CD4-positive, alpha-beta T cell (primary cell): ENCODE results near the gene SUMF1. TPM values are rescaled to one million over a fixed set of nuclear protein-coding genes. Genes with fewer than 3 reads are reported as not detected.

Experiments
- ATAC-seq: fragments of 200-7000 bp; cut with Tn5 transposase; one replicate; pipeline ENCODE4 v1.10.0; 2022; ENCODE audit warnings: mild to moderate bottlenecking; ENCODE audit not compliant: poor library complexity
- CTCF ChIA-PET: fragments of 350-600 bp; sonication (Branson Sonifier 250); formaldehyde crosslinking; loops from one replicate; lab custom pipeline; 2021; ENCODE audit warnings: antibody characterized with exemption, inconsistent platforms; lab: Charles Lee
- POLR2A ChIA-PET: fragments of 350-600 bp; sonication (Branson Sonifier 250); formaldehyde crosslinking; loops from one replicate; lab custom pipeline; 2021; ENCODE audit warnings: antibody characterized with exemption, inconsistent platforms; lab: Charles Lee
- DNase-seq, 14 experiments: peaks; one replicate each; pipeline ENCODE4 v3.0.0-alpha.2; 2013 to 2020; ENCODE audit warnings: mixed read lengths in 2 of 14
- H3K27ac ChIP-seq, 2 donors: one replicate each; pipeline versions ENCODE4 v1.5.1 to v1.7.0; 2013; ENCODE audit warnings: low read length in 2 of 2, low read depth in 1 of 2, mild to moderate bottlenecking in 1 of 2
- H3K27me3 ChIP-seq, 2 experiments: 1 replicate in 1 of 2; 2 replicates in 1 of 2; pipeline versions ENCODE4 v1.6.1 to v1.7.0; 2013; ENCODE audit warnings: low read length in 2 of 2, control low read depth in 1 of 2, mild to moderate bottlenecking in 1 of 2, moderate library complexity in 1 of 2; ENCODE audit not compliant: insufficient read depth in 2 of 2, control insufficient read depth in 1 of 2
- H3K36me3 ChIP-seq: one replicate; pipeline ENCODE4 v1.6.1; 2013; ENCODE audit warnings: low read length, control low read depth; ENCODE audit not compliant: insufficient read depth
- H3K4me1 ChIP-seq: one replicate; pipeline ENCODE4 v1.6.1; 2013; ENCODE audit warnings: low read length, control low read depth; ENCODE audit not compliant: insufficient read depth
- H3K4me3 ChIP-seq: one replicate; pipeline ENCODE4 v1.5.1; 2013; ENCODE audit warnings: mild to moderate bottlenecking, low read length, moderate library complexity
- H3K9me3 ChIP-seq, 2 experiments: 1 replicate in 1 of 2; 2 replicates in 1 of 2; pipeline versions ENCODE4 v1.6.1 to v1.7.0; 2013; ENCODE audit warnings: low read length in 2 of 2, mild to moderate bottlenecking in 2 of 2, control low read depth in 1 of 2, moderate library complexity in 1 of 2; ENCODE audit not compliant: control insufficient read depth in 1 of 2, insufficient read depth in 1 of 2
- H3K27ac Mint-ChIP-seq: one replicate; pipeline ENCODE4 v1.8.0; 2020; ENCODE audit warnings: mixed read lengths
- H3K27me3 Mint-ChIP-seq: one replicate; pipeline ENCODE4 v1.8.0; 2021; ENCODE audit warnings: mixed read lengths
- H3K36me3 Mint-ChIP-seq: one replicate; pipeline ENCODE4 v1.8.0; 2021; ENCODE audit warnings: low read depth, mixed read lengths
- H3K4me1 Mint-ChIP-seq: one replicate; pipeline ENCODE4 v1.8.0; 2021; ENCODE audit warnings: low read depth, mixed read lengths
- H3K4me3 Mint-ChIP-seq: one replicate; pipeline ENCODE4 v1.8.0; 2020; ENCODE audit warnings: mild to moderate bottlenecking, mixed read lengths
- H3K9me3 Mint-ChIP-seq: one replicate; pipeline ENCODE4 v1.8.0; 2020; ENCODE audit warnings: mixed read lengths
- CTCF ChIP-seq: fragments of 200-600 bp; IDR thresholded peaks from one replicate; pipeline ENCODE4 v1.8.0; 2022; ENCODE audit warnings: antibody characterized with exemption, mild to moderate bottlenecking
- intact Hi-C, 2 experiments: fragments of 100-400 bp; cut with DNase I in 1 of 2; cut with micrococcal nuclease in 1 of 2; formaldehyde crosslinking; loops; one replicate each; pipeline versions ENCODE4 v1.15.1 to v1.9.0; 2023 to 2025; cut with DNase I, micrococcal nuclease
- total RNA-seq, 174 experiments: library from RNA in 2 of 174; stranded (reverse) in 2 of 174; gene quantifications; one replicate each; pipeline ENCODE4 v1.2.3 and lab custom pipeline; 2021 to 2026

SUMF1 gene
- total RNA-seq, 2 experiments from 2014 or later = 7.0 to 8.1 TPM

GRCh38 chr3:4419920-4420319, 47.1 kb downstream of the SUMF1 start:
- TF ChIP-seq CTCF = no peak
- CTCF ChIA-PET = no interaction called here
- no peaks in the 10 kb centered on the region for H3K4me1 Mint-ChIP-seq

DNA sequence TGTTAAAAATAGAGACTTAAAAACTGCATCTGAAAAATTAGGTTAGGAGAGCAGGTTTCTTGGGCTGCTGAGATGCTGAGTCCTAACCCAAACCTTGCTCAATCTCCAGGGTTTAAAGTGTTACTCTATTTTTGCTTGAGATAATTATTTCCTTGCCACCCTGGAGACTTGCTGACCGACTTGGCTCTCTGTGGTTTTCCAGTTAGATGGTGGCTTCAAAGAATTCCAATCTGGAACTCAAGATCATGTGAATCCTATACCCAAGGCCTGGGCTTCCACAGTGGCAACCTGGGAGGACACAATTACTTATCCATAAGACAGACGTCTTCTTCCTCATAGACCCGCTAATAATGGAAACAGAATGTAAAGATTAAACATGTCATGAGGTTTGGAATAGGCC, 47.7 kb downstream of the SUMF1 start:
- no peak for DNase-seq
- H3K9me3 Mint-ChIP-seq = no peaks in the 10 kb centered on the region
- ATAC-seq = no peak
- intact Hi-C loops = no loop called here
- no peaks in the 10 kb centered on the region for H3K27me3 ChIP-seq
- H3K27ac ChIP-seq = no peak overlapping the region
- H3K4me3 Mint-ChIP-seq = no peak overlapping the region
- H3K4me1 Mint-ChIP-seq = no peaks in the 10 kb centered on the region
- H3K27ac Mint-ChIP-seq = no peak overlapping the region
- no peak overlapping the region for H3K4me3 ChIP-seq
- H3K27me3 Mint-ChIP-seq = no peaks in the 10 kb centered on the region
- no peaks in the 10 kb centered on the region for H3K9me3 ChIP-seq
- ChIA-PET CTCF (no interaction called here), POLR2A (no interaction called here)
- H3K4me1 ChIP-seq = no peaks in the 10 kb centered on the region
- H3K36me3 Mint-ChIP-seq = peaks cover 49% of the 10 kb centered on the region
- peaks cover 22% of the 10 kb centered on the region for H3K36me3 ChIP-seq
- no peak for TF ChIP-seq CTCF

More at GRCh38 chr3:4419920-4420319, 47.1 kb downstream of the SUMF1 start:
- Mint-ChIP-seq H3K9me3 (no peaks in the 10 kb centered on the region), H3K27ac (no peak overlapping the region), H3K27me3 (no peaks in the 10 kb centered on the region), H3K36me3 (peaks cover 44% of the 10 kb centered on the region), H3K4me3 (no peak overlapping the region)
- intact Hi-C loops = no loop called here
- POLR2A ChIA-PET = no interaction called here
- no peak overlapping the region for H3K27ac ChIP-seq
- H3K4me3 ChIP-seq = no peak overlapping the region
- H3K4me1 ChIP-seq = no peaks in the 10 kb centered on the region
- DNase-seq = no peak
- H3K27me3 ChIP-seq = no peaks in the 10 kb centered on the region
- ATAC-seq = no peak
- H3K36me3 ChIP-seq = peaks cover 21% of the 10 kb centered on the region
- no peaks in the 10 kb centered on the region for H3K9me3 ChIP-seq

GRCh38 chr3:4418156-4418555, 48.9 kb downstream of the SUMF1 start:
- no peak overlapping the region for H3K4me3 Mint-ChIP-seq
- no peaks in the 10 kb centered on the region for H3K9me3 ChIP-seq
- ATAC-seq (no peak), DNase-seq (no peak)
- TF ChIP-seq CTCF = no peak
- no peak overlapping the region for H3K27ac ChIP-seq
- peaks cover 30% of the 10 kb centered on the region for H3K36me3 ChIP-seq
- H3K27me3 Mint-ChIP-seq = no peaks in the 10 kb centered on the region
- peaks cover 56% of the 10 kb centered on the region for H3K36me3 Mint-ChIP-seq
- ChIA-PET CTCF (no interaction called here), POLR2A (no interaction called here)
- no peaks in the 10 kb centered on the region for H3K27me3 ChIP-seq
- H3K4me3 ChIP-seq = no peak overlapping the region
- no peaks in the 10 kb centered on the region for H3K4me1 ChIP-seq
- intact Hi-C loops = no loop called here
- no peak overlapping the region for H3K27ac Mint-ChIP-seq
- H3K4me1 Mint-ChIP-seq = no peaks in the 10 kb centered on the region
- H3K9me3 Mint-ChIP-seq = no peaks in the 10 kb centered on the region
